Vagina (tissue), 2 donors: ENCODE data around the gene MYO3B. TPM values are rescaled to one million over a fixed set of nuclear protein-coding genes. Genes with fewer than 3 reads are reported as not detected.
A peak's percentile ranks its signal among the peaks of the same experiment; 100 is the strongest.

Experiments
- DNase-seq, 2 donors: peaks; one replicate each; pipeline ENCODE4 v3.0.0-alpha.2; 2017; ENCODE audit errors: extremely low spot score in 2 of 2
- H3K27ac ChIP-seq: fragments of 200-600 bp; sonication (generic); one replicate; pipeline ENCODE4 v1.5.1; 2019
- H3K27me3 ChIP-seq: fragments of 200-600 bp; sonication (generic); one replicate; pipeline ENCODE4 v1.5.1; 2019
- H3K36me3 ChIP-seq, 2 donors: fragments of 200-600 bp; sonication (generic); one replicate each; pipeline ENCODE4 v1.5.1; 2017 to 2019
- H3K4me1 ChIP-seq: fragments of 200-600 bp; sonication (generic); one replicate; pipeline ENCODE4 v1.5.1; 2019
- H3K4me3 ChIP-seq, 2 donors: fragments of 200-600 bp; sonication (generic); 1 replicate in 1 of 2; 2 replicates in 1 of 2; pipeline ENCODE4 v1.5.1; 2016 to 2019
- H3K9me3 ChIP-seq: fragments of 200-600 bp; sonication (generic); one replicate; pipeline ENCODE4 v1.5.1; 2019
- CTCF ChIP-seq, 3 experiments: fragments of 450-650 bp in 2 of 3; fragments of 200-600 bp in 1 of 3; sonication (generic) in 1 of 3; IDR thresholded peaks; one replicate each; pipeline ENCODE4 v1.5.1; 2017 to 2019; ENCODE audit warnings: antibody characterized with exemption in 3 of 3, mild to moderate bottlenecking in 2 of 3, moderate library complexity in 2 of 3
- POLR2A ChIP-seq, 2 donors: fragments of 450-650 bp; IDR thresholded peaks; one replicate each; pipeline ENCODE4 v1.6.1; 2017; ENCODE audit warnings: antibody characterized with exemption in 2 of 2, mild to moderate bottlenecking in 2 of 2, moderate library complexity in 2 of 2
- POLR2AphosphoS5 ChIP-seq, 2 donors: sonication (generic); formaldehyde crosslinking; IDR thresholded peaks; one replicate each; pipeline ENCODE4 v1.9.0; 2017; ENCODE audit warnings: antibody characterized with exemption in 2 of 2, mild to moderate bottlenecking in 2 of 2, low read depth in 1 of 2; ENCODE audit not compliant: insufficient read depth in 1 of 2
- intact Hi-C: fragments of 100-400 bp; cut with DNase I; formaldehyde crosslinking; loops from one replicate; pipeline ENCODE4 v1.15.1; 2023
- total RNA-seq: library from RNA; depleted of rRNA; stranded (reverse); fragments of >200 nt; gene quantifications from one replicate; pipeline ENCODE4 v1.2.3, GENCODE V29; 2016

MYO3B gene
- total RNA-seq, 1 donor from 2014 or later: 0.49 TPM

GRCh38 chr2:170596576-170596975 lies 418.6 kb downstream of the MYO3B start:
- no peaks in the 10 kb centered on the region for H3K27me3 ChIP-seq
- no peaks in the 10 kb centered on the region for H3K36me3 ChIP-seq
- no peak for TF ChIP-seq POLR2A (IDR thresholded peaks at IDR 0.05)
- no peak for TF ChIP-seq POLR2AphosphoS5 (IDR thresholded peaks at IDR 0.05; ENCODE audit: insufficient read depth in 1 of 2, low read depth in 1 of 2)
- TF ChIP-seq CTCF (IDR thresholded peaks at IDR 0.05): no peak
- no peaks in the 10 kb centered on the region for H3K9me3 ChIP-seq
- intact Hi-C loops: no loop called here
- no peaks in the 10 kb centered on the region for H3K4me1 ChIP-seq
- peak overlapping the region; percentile 78 for H3K27ac ChIP-seq
- H3K4me3 ChIP-seq: no peak overlapping the region
- DNase-seq: no peak

GRCh38 chr2:170598067-170598395 lies 420.1 kb downstream of the MYO3B start:
- no peaks in the 10 kb centered on the region for H3K4me1 ChIP-seq
- DNase-seq: no peak
- H3K9me3 ChIP-seq: no peaks in the 10 kb centered on the region
- H3K27ac ChIP-seq: peak overlapping the region; percentile 68
- no peaks in the 10 kb centered on the region for H3K36me3 ChIP-seq
- intact Hi-C loops: no loop called here
- no peaks in the 10 kb centered on the region for H3K27me3 ChIP-seq
- no peak overlapping the region for H3K4me3 ChIP-seq
- TF ChIP-seq POLR2A (IDR thresholded peaks at IDR 0.05) (no peak), POLR2AphosphoS5 (IDR thresholded peaks at IDR 0.05; ENCODE audit: insufficient read depth in 1 of 2, low read depth in 1 of 2) (no peak), CTCF (IDR thresholded peaks at IDR 0.05) (no peak)

GRCh38 chr2:170601489-170601888 lies 423.5 kb downstream of the MYO3B start:
- no peaks in the 10 kb centered on the region for H3K27me3 ChIP-seq
- H3K36me3 ChIP-seq: no peaks in the 10 kb centered on the region
- no peaks in the 10 kb centered on the region for H3K9me3 ChIP-seq
- no peak for DNase-seq
- no peak overlapping the region for H3K27ac ChIP-seq
- no peak for TF ChIP-seq POLR2AphosphoS5 (IDR thresholded peaks at IDR 0.05; ENCODE audit: insufficient read depth in 1 of 2, low read depth in 1 of 2)
- TF ChIP-seq CTCF (IDR thresholded peaks at IDR 0.05): no peak
- no peak for TF ChIP-seq POLR2A (IDR thresholded peaks at IDR 0.05)
- no peaks in the 10 kb centered on the region for H3K4me1 ChIP-seq
- intact Hi-C loops: no loop called here
- H3K4me3 ChIP-seq: no peak overlapping the region

GRCh38 chr2:170605862-170606261 lies 427.9 kb downstream of the MYO3B start:
- no peak for TF ChIP-seq CTCF (IDR thresholded peaks at IDR 0.05)
- TF ChIP-seq POLR2A (IDR thresholded peaks at IDR 0.05): no peak
- TF ChIP-seq POLR2AphosphoS5 (IDR thresholded peaks at IDR 0.05; ENCODE audit: insufficient read depth in 1 of 2, low read depth in 1 of 2): no peak
- intact Hi-C loops: no loop called here
- no peak overlapping the region for H3K4me3 ChIP-seq
- H3K27ac ChIP-seq: no peak overlapping the region
- H3K27me3 ChIP-seq: no peaks in the 10 kb centered on the region
- no peaks in the 10 kb centered on the region for H3K36me3 ChIP-seq
- no peaks in the 10 kb centered on the region for H3K4me1 ChIP-seq
- DNase-seq: no peak
- no peaks in the 10 kb centered on the region for H3K9me3 ChIP-seq

GRCh38 chr2:170607171-170607570 lies 429.2 kb downstream of the MYO3B start:
- DNase-seq: no peak
- TF ChIP-seq POLR2A (IDR thresholded peaks at IDR 0.05) (no peak), POLR2AphosphoS5 (IDR thresholded peaks at IDR 0.05; ENCODE audit: insufficient read depth in 1 of 2, low read depth in 1 of 2) (no peak), CTCF (IDR thresholded peaks at IDR 0.05) (no peak)
- no peak overlapping the region for H3K27ac ChIP-seq
- H3K36me3 ChIP-seq: no peaks in the 10 kb centered on the region
- intact Hi-C loops: no loop called here
- H3K4me3 ChIP-seq: no peak overlapping the region
- no peaks in the 10 kb centered on the region for H3K9me3 ChIP-seq
- H3K27me3 ChIP-seq: no peaks in the 10 kb centered on the region
- no peaks in the 10 kb centered on the region for H3K4me1 ChIP-seq
